Stomach (tissue), 4 donors: ENCODE data around the gene KDM6A.

Source experiments
- CTCF ChIP-seq, 7 experiments: fragments of 450-650 bp in 4 of 7; fragments of 200-600 bp in 3 of 7; sonication (generic) in 3 of 7; IDR thresholded peaks; one replicate each; pipeline ENCODE4 v1.5.1; 2016 to 2019; ENCODE audit warnings: antibody characterized with exemption in 7 of 7, control low read depth in 2 of 7, mild to moderate bottlenecking in 1 of 7
- EP300 ChIP-seq: sonication (generic); formaldehyde crosslinking; IDR thresholded peaks from one replicate; pipeline ENCODE4 v1.6.1; 2017; ENCODE audit warnings: antibody characterized with exemption
- POLR2A ChIP-seq, 4 donors: fragments of 450-650 bp; IDR thresholded peaks; one replicate each; pipeline ENCODE4 v1.6.1; 2016; ENCODE audit warnings: antibody characterized with exemption in 4 of 4, control low read depth in 2 of 4, mild to moderate bottlenecking in 1 of 4, moderate library complexity in 1 of 4
- POLR2AphosphoS5 ChIP-seq, 3 donors: sonication (generic); formaldehyde crosslinking; IDR thresholded peaks; one replicate each; pipeline ENCODE4 v1.6.1; 2016; ENCODE audit warnings: antibody characterized with exemption in 3 of 3

GRCh38 chrX:44897539-44897938 lies 24.6 kb downstream of the KDM6A start:
- TF ChIP-seq EP300 (no peak), CTCF (IDR thresholded peaks at IDR 0.05) (no peak), POLR2A (IDR thresholded peaks at IDR 0.05) (no peak), POLR2AphosphoS5 (IDR thresholded peaks at IDR 0.05) (no peak)
